ENCODE data around the gene ADRM1.

ADRM1 gene

DNA sequence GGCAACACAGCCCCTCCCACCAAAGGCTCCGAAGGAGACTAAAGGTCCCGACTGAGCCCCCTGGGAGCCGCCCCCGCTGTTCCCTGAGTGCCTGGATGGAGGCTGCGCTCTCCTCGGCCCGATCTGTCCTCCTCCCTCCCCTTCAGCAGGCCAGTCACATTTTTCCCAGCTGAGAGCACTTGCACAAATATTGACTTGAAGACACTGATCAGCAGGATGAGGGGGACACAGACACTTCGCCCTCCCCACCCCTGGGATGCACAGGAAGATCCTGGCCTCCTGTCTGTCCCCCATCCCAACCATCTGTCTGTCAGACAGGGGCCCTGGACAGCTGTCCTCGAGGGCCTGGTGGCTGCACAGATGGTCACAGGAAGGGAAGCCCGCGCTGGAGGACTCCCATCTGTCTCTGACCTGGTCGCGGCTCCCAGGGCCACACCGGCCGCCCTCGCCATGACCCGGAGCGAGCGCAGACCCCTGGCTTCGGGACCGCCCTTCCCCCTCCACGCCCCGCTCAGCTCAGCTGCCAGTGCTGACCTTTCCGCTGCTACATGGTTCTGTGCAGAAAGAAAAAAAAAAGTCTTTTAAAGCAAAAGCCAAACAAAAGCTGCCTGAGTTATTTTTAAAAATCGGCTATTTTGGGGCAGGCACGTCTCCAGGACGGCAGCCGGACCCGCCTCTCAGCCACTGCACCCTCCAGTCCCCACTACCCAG is 53.2 kb downstream of the ADRM1 start:
- Histone ChIP-seq H3K27me3 (ENCODE audit: low read depth, low read length) (no peaks in the 10 kb centered on the region), H3K36me3 (ENCODE audit: control insufficient read depth in 1 of 2, insufficient read depth in 2 of 2, low read length in 2 of 2) (peaks cover 0 to 10% of the 10 kb centered on the region in 2 donors), H3K4me3 (ENCODE audit: low read depth in 1 of 2, low read length in 2 of 2) (peak overlapping the region in 1 of 2 donors; percentile 48), H3K9me3 (ENCODE audit: control insufficient read depth in 1 of 2, low read length in 2 of 2) (no peaks in the 10 kb centered on the region), H3K4me1 (ENCODE audit: control insufficient read depth in 1 of 2, insufficient read depth in 2 of 2, low read length in 2 of 2) (peaks cover 3 to 82% of the 10 kb centered on the region in 2 donors), H3K27ac (ENCODE audit: low read length) (peak overlapping the region; percentile 56)

DNA sequence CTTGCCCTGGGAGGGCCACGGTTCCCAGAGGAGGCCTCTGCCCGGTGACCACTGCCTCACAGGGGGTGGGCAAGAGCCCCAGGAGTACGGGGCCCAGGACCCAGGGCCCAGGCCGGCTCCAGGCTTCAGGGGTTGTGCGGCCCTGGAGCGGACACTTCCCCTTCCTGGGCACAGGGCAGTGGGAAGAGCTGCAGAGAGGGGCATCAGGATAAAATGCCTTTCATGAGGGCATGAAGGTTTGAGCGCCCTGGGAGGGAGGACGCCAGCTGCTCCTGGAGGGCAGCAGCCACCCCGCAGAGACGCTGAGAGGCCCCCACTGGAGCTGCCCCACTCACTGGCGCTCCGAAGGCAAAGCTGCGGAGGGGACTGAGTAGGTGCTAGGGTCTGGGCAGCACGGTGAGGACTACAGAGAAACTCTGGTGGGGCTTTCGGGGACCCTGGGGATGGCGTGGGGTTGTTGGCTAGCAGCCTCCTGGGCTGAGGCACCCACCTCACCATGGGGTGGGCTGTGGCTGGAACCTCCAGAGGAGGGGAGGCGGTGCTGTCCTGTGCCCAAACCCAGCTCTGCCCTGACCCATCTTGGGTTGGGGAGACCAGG is 53.9 kb downstream of the ADRM1 start:
- Histone ChIP-seq H3K27me3 (ENCODE audit: low read depth, low read length) (no peaks in the 10 kb centered on the region), H3K4me3 (ENCODE audit: low read depth in 1 of 2, low read length in 2 of 2) (peak overlapping the region in 1 of 2 donors; percentile 48), H3K27ac (ENCODE audit: low read length) (peak overlapping the region; percentile 33), H3K9me3 (ENCODE audit: control insufficient read depth in 1 of 2, low read length in 2 of 2) (no peaks in the 10 kb centered on the region), H3K36me3 (ENCODE audit: control insufficient read depth in 1 of 2, insufficient read depth in 2 of 2, low read length in 2 of 2) (peaks cover 0 to 4% of the 10 kb centered on the region in 2 donors), H3K4me1 (ENCODE audit: control insufficient read depth in 1 of 2, insufficient read depth in 2 of 2, low read length in 2 of 2) (peaks cover 3 to 88% of the 10 kb centered on the region in 2 donors)

DNA sequence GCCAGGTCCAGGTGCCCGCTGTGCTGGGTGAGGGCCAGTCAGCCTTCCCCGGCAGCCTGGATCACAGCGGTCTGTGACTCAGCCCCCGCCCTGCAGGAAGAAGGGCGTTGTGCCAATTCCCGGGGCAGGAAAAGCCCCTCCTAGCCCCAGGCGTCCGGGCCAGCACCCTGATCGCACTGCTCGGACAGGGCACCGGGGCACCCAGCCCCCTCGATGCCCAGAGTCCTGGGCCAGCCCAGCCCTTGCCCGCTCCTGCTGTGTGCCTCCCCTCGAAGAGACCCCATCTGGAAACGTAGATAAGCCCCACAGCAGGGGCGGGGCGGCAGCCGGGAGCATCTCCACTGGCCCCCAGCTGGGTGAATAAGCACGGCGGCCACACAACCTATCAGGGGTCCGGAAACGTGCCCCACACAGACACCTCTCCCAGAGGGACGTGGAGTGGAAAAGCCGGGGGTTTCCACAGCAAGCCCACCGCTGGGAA is 54.4 kb downstream of the ADRM1 start:
- H3K4me3 ChIP-seq (ENCODE audit: low read depth in 1 of 2, low read length in 2 of 2), result peak overlapping the region in 1 of 2 donors; percentile 48
- no peaks in the 10 kb centered on the region for H3K36me3 ChIP-seq (ENCODE audit: control insufficient read depth in 1 of 2, insufficient read depth in 2 of 2, low read length in 2 of 2)
- H3K4me1 ChIP-seq (ENCODE audit: control insufficient read depth in 1 of 2, insufficient read depth in 2 of 2, low read length in 2 of 2), result peaks cover 3 to 92% of the 10 kb centered on the region in 2 donors
- H3K9me3 ChIP-seq (ENCODE audit: control insufficient read depth in 1 of 2, low read length in 2 of 2), result no peaks in the 10 kb centered on the region
- H3K27me3 ChIP-seq (ENCODE audit: low read depth, low read length), result no peaks in the 10 kb centered on the region
- H3K27ac ChIP-seq (ENCODE audit: low read length), result no peak overlapping the region

DNA sequence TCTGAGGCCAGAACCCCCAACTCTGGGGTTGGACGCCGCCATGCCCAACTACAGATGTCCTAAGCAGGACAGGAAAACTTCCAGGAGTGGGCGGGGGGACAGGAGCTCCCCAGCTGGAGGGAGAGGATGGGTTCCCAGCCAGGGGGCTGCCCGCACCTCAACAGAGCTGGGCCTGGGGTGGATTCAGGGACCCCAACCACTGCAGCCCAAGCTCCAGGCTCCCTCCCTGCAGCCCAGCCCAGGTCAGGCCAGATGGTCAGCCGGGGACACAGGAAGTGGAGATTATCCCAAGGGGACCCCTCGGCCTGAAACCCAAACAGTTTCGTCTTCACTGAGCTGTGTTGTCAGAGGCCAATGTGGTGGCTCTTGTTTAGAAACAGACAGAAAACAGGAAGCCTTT is 54.9 kb downstream of the ADRM1 start:
- Histone ChIP-seq H3K27me3 (ENCODE audit: low read depth, low read length) (no peaks in the 10 kb centered on the region), H3K9me3 (ENCODE audit: control insufficient read depth in 1 of 2, low read length in 2 of 2) (no peaks in the 10 kb centered on the region), H3K27ac (ENCODE audit: low read length) (no peak overlapping the region), H3K4me1 (ENCODE audit: control insufficient read depth in 1 of 2, insufficient read depth in 2 of 2, low read length in 2 of 2) (peaks cover 3 to 91% of the 10 kb centered on the region in 2 donors), H3K4me3 (ENCODE audit: low read depth in 1 of 2, low read length in 2 of 2) (peak overlapping the region in 1 of 2 donors; percentile 48), H3K36me3 (ENCODE audit: control insufficient read depth in 1 of 2, insufficient read depth in 2 of 2, low read length in 2 of 2) (no peaks in the 10 kb centered on the region)

Data from muscle layer of duodenum (tissue), 2 donors.